ENCODE results near the gene CEP152.

CEP152 gene

DNA sequence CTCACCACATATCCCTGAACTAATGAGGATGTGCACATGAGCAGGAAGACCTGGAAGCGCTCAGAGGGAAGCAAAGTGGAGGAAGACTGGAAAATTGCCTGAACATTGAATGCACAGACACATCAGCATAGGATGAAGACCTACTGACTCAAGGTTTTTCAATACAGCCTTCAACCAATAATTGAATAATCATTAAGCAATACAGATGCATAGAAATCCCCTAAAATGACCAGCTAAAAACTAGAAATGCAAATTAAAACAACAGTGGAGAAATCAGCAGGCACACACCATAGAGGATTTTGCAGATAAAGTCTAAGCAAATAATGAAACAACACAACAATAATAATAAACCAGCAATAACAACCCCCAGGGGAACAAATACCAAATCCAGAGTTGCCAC is 80.4 kb downstream of the CEP152 start:
- H3K4me1 ChIP-seq (ENCODE audit: control insufficient read depth, insufficient read depth, low read length), result no peaks in the 10 kb centered on the region
- no peaks in the 10 kb centered on the region for H3K36me3 ChIP-seq (ENCODE audit: control insufficient read depth in 2 of 2, insufficient read depth in 2 of 2, low read length in 2 of 2)
- H3K27me3 ChIP-seq (ENCODE audit: control insufficient read depth in 1 of 2, insufficient read depth in 2 of 2, low read length in 2 of 2), result no peaks in the 10 kb centered on the region
- no peak overlapping the region for H3K4me3 ChIP-seq (ENCODE audit: low read length in 2 of 2)
- H3K9ac ChIP-seq (ENCODE audit: low read length in 2 of 2), result no peak overlapping the region
- peaks cover 0 to 2% of the 10 kb centered on the region in 2 donors for H3K9me3 ChIP-seq (ENCODE audit: control insufficient read depth in 2 of 2, low read length in 2 of 2)
- no peak overlapping the region for H3K27ac ChIP-seq (ENCODE audit: low read length)

DNA sequence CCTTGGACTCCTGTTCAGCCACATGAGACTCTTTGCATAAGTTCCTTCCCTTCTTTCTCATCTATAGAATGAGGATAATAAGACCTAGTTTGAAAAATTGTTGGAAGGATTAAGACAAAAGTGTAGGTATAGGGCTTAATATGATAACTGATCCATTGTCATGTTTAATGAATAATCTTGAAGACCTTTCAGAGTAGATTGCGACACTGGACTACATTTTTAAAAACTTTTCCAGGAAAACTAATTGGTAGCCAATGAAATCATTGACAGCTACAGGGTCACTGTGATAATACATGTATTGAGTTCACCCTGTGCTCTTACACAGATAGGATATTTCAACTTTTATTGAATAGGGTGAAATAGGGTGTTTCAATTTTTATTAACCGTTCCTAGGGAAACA is 86.9 kb downstream of the CEP152 start:
- Histone ChIP-seq H3K36me3 (ENCODE audit: control insufficient read depth in 2 of 2, insufficient read depth in 2 of 2, low read length in 2 of 2) (no peaks in the 10 kb centered on the region), H3K9ac (ENCODE audit: low read length in 2 of 2) (no peak overlapping the region), H3K27me3 (ENCODE audit: control insufficient read depth in 1 of 2, insufficient read depth in 2 of 2, low read length in 2 of 2) (no peaks in the 10 kb centered on the region), H3K27ac (ENCODE audit: low read length) (no peak overlapping the region), H3K4me3 (ENCODE audit: low read length in 2 of 2) (no peak overlapping the region), H3K9me3 (ENCODE audit: control insufficient read depth in 2 of 2, low read length in 2 of 2) (no peaks in the 10 kb centered on the region), H3K4me1 (ENCODE audit: control insufficient read depth, insufficient read depth, low read length) (no peaks in the 10 kb centered on the region)

DNA sequence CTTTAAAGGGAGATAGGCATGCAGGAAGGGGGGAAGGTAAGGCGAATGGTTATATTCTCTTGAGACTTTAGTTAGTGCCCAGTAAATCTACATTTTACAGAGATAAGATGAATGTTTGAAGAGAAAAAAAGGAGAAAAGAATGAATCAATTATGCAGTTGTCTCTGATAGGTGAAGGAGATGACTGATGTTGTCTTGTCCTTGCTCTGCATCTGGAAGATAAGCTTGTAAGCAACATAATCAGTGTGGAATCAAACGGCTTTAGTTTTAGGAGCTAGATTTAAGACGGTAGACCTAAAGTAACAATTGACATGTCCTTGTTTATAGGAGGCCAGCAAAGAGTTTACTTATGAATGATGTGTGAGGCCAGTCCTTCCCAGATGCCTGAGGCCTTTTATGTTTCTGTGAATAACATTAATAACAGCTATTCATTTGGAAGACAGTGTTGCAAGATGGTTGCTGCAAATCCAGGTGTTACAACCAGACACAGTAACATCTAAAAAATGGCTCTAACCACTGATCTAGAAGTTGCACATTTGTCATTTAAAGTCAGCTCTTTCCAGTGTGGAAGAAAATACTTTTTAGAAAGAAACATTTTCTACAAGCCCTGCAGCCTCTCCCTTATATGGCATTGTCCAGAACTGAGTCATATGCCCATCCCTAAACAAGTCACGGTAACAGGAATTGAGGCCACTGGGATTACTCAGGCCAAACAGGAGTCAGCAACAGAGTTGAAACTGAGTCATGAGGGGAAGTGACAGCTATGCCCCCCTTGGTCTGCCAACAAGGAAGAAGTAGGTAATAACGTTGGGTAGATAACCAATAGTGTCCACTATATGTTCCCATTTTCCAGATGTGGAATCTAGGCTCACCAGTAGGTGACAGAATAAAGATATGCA is 87.9 kb downstream of the CEP152 start:
- no peaks in the 10 kb centered on the region for H3K27me3 ChIP-seq (ENCODE audit: control insufficient read depth in 1 of 2, insufficient read depth in 2 of 2, low read length in 2 of 2)
- H3K27ac ChIP-seq (ENCODE audit: low read length), result no peak overlapping the region
- no peaks in the 10 kb centered on the region for H3K4me1 ChIP-seq (ENCODE audit: control insufficient read depth, insufficient read depth, low read length)
- H3K36me3 ChIP-seq (ENCODE audit: control insufficient read depth in 2 of 2, insufficient read depth in 2 of 2, low read length in 2 of 2), result no peaks in the 10 kb centered on the region
- H3K4me3 ChIP-seq (ENCODE audit: low read length in 2 of 2), result no peak overlapping the region
- H3K9ac ChIP-seq (ENCODE audit: low read length in 2 of 2), result no peak overlapping the region
- H3K9me3 ChIP-seq (ENCODE audit: control insufficient read depth in 2 of 2, low read length in 2 of 2), result no peaks in the 10 kb centered on the region

DNA sequence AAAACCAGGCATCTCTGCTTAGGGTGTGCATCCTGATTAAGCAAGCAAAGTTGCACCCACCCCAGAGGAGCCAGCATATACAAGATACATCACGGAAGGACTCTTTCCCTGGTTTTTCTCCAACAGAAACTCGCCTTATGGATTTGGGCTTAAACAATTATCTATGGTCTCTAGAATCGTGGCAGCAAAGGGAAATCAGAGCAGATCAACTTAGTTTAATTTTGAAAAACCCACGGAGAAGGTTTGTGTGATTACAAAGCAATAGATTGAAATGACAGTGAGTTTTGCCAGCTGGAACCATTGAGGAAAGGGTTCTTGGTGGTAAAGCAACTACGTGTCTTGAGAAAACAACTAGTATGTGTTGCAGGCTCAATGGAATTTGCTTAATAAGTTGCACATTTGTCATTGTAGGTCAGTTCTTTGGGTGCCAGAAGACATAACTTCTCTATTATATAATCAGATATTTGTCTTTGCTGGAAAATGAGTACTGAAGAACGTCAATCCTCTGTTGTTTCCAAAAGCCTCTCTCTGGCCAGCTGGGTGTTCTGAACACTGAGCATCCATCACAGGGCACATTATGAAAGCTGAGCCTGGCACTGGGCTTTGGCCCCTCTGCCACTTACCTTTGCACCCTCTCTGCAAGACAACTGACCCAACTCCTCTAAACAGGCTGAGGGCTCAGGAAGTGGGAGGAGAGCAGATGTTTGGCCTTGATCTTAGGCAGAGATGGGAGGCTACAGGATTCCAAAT is 89.6 kb downstream of the CEP152 start:
- H3K9me3 ChIP-seq (ENCODE audit: control insufficient read depth in 2 of 2, low read length in 2 of 2), result peaks cover 1 to 6% of the 10 kb centered on the region in 2 donors
- no peak overlapping the region for H3K4me3 ChIP-seq (ENCODE audit: low read length in 2 of 2)
- H3K9ac ChIP-seq (ENCODE audit: low read length in 2 of 2), result no peak overlapping the region
- peak overlapping the region; percentile 32 for H3K27ac ChIP-seq (ENCODE audit: low read length)
- H3K36me3 ChIP-seq (ENCODE audit: control insufficient read depth in 2 of 2, insufficient read depth in 2 of 2, low read length in 2 of 2), result no peaks in the 10 kb centered on the region
- H3K27me3 ChIP-seq (ENCODE audit: control insufficient read depth in 1 of 2, insufficient read depth in 2 of 2, low read length in 2 of 2), result no peaks in the 10 kb centered on the region
- H3K4me1 ChIP-seq (ENCODE audit: control insufficient read depth, insufficient read depth, low read length), result no peaks in the 10 kb centered on the region

DNA sequence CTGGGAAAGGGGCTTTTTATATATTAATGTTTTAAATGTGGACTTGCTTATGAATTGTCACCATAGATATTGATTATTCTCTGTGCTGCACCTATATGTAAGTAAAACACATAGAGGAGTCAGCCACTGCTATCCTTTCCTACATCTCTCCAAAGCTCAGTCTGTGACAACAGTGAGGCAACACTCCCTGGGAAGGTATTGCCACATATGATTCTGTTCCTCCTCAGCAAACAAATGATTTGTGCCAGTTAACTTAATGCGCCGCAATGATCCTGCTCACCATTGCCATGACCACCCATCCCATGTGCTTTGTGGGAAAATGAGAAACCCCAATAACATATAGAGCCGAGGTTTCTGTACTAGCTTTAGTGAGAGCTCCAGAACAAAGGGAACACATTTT is 90.2 kb downstream of the CEP152 start:
- H3K9me3 ChIP-seq (ENCODE audit: control insufficient read depth in 2 of 2, low read length in 2 of 2), result peaks cover 3 to 12% of the 10 kb centered on the region in 2 donors
- no peaks in the 10 kb centered on the region for H3K27me3 ChIP-seq (ENCODE audit: control insufficient read depth in 1 of 2, insufficient read depth in 2 of 2, low read length in 2 of 2)
- peak overlapping the region; percentile 32 for H3K27ac ChIP-seq (ENCODE audit: low read length)
- H3K4me1 ChIP-seq (ENCODE audit: control insufficient read depth, insufficient read depth, low read length), result no peaks in the 10 kb centered on the region
- no peak overlapping the region for H3K9ac ChIP-seq (ENCODE audit: low read length in 2 of 2)
- no peaks in the 10 kb centered on the region for H3K36me3 ChIP-seq (ENCODE audit: control insufficient read depth in 2 of 2, insufficient read depth in 2 of 2, low read length in 2 of 2)
- H3K4me3 ChIP-seq (ENCODE audit: low read length in 2 of 2), result no peak overlapping the region

DNA sequence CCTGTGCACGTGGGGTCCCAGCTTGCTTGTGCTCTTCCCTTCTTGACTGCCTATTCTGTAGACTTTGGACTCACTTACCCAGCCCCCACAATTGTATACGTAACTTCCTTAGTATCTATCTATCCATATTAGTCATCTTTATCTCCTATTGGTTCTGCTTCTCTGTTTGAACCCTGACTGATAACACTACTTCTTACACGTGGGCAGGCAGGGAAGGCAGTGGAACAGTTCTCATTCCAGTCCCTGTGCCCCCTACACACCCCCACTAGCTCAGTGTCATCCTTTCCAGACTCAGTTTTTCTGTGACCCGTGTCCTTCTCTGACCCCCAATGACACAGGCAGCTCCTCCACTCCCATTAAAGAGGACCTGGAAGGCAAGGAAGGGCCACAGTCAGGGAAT is 91.2 kb downstream of the CEP152 start:
- H3K9ac ChIP-seq (ENCODE audit: low read length in 2 of 2), result no peak overlapping the region
- H3K27ac ChIP-seq (ENCODE audit: low read length), result no peak overlapping the region
- H3K27me3 ChIP-seq (ENCODE audit: control insufficient read depth in 1 of 2, insufficient read depth in 2 of 2, low read length in 2 of 2), result no peaks in the 10 kb centered on the region
- no peak overlapping the region for H3K4me3 ChIP-seq (ENCODE audit: low read length in 2 of 2)
- H3K36me3 ChIP-seq (ENCODE audit: control insufficient read depth in 2 of 2, insufficient read depth in 2 of 2, low read length in 2 of 2), result no peaks in the 10 kb centered on the region
- peaks cover 3 to 12% of the 10 kb centered on the region in 2 donors for H3K9me3 ChIP-seq (ENCODE audit: control insufficient read depth in 2 of 2, low read length in 2 of 2)
- H3K4me1 ChIP-seq (ENCODE audit: control insufficient read depth, insufficient read depth, low read length), result no peaks in the 10 kb centered on the region

DNA sequence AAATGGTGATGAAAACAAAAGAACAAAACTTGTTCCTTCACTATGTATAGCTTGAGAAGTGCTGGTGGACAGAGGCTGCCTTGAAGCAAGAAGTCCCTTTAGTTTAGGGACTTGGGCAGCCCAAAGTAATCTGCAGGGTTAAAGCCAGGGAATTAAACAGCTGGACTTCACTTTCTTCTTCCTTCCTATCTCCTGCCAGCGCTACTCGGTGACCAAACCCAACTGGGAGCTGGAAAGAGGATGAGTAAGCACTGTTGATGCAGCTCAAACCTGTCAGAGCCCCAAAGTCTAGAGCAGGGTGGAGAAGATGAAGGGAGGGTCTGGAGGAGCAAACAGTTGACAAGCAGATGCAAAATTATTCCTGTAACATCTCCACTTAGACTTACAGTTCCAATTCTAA is 92.2 kb downstream of the CEP152 start:
- H3K4me3 ChIP-seq (ENCODE audit: low read length in 2 of 2), result no peak overlapping the region
- no peaks in the 10 kb centered on the region for H3K27me3 ChIP-seq (ENCODE audit: control insufficient read depth in 1 of 2, insufficient read depth in 2 of 2, low read length in 2 of 2)
- H3K27ac ChIP-seq (ENCODE audit: low read length), result no peak overlapping the region
- H3K4me1 ChIP-seq (ENCODE audit: control insufficient read depth, insufficient read depth, low read length), result no peaks in the 10 kb centered on the region
- H3K9ac ChIP-seq (ENCODE audit: low read length in 2 of 2), result no peak overlapping the region
- H3K36me3 ChIP-seq (ENCODE audit: control insufficient read depth in 2 of 2, insufficient read depth in 2 of 2, low read length in 2 of 2), result no peaks in the 10 kb centered on the region
- peaks cover 3 to 12% of the 10 kb centered on the region in 2 donors for H3K9me3 ChIP-seq (ENCODE audit: control insufficient read depth in 2 of 2, low read length in 2 of 2)

DNA sequence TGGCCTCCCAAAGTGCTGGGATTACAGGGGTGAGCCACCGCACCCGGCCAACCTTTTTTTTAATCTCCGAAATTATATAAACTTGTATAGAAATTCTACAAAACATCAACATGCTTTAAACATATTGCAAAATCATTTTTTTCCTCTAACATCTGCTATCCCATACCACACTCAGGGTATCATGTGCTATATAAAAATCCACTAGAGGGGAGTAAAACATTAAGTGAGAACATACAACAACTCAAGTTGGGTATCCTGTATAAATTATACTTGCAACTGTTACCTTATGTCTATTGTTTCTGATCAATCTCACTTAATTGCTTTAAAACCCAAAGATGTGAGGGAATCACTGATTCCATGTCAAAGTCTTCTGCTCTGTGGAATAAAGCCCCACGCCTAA is 93.4 kb downstream of the CEP152 start:
- Histone ChIP-seq H3K27me3 (ENCODE audit: control insufficient read depth in 1 of 2, insufficient read depth in 2 of 2, low read length in 2 of 2) (no peaks in the 10 kb centered on the region), H3K4me1 (ENCODE audit: control insufficient read depth, insufficient read depth, low read length) (no peaks in the 10 kb centered on the region), H3K9me3 (ENCODE audit: control insufficient read depth in 2 of 2, low read length in 2 of 2) (peaks cover 3 to 12% of the 10 kb centered on the region in 2 donors), H3K4me3 (ENCODE audit: low read length in 2 of 2) (no peak overlapping the region), H3K36me3 (ENCODE audit: control insufficient read depth in 2 of 2, insufficient read depth in 2 of 2, low read length in 2 of 2) (no peaks in the 10 kb centered on the region), H3K9ac (ENCODE audit: low read length in 2 of 2) (no peak overlapping the region), H3K27ac (ENCODE audit: low read length) (no peak overlapping the region)

DNA sequence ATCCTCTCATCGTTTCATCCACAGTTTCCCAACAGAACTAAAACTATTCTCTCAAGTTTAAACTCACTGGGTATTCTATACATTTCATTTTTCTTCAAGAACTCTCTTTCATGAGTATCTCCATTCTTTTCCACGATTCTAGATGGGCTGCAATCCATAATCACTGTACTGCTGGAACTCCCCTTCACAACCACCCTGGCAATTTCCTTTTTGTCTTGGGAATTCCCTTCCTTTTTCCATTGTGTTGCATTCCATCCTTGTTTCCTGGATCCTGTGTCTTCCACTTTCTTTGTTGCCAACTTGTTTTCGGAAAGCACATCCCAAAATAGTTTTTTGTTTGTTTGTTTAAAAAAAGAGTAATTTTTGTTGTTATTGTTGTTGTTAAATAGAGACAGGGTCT is 98.3 kb downstream of the CEP152 start:
- H3K27me3 ChIP-seq (ENCODE audit: control insufficient read depth in 1 of 2, insufficient read depth in 2 of 2, low read length in 2 of 2), result no peaks in the 10 kb centered on the region
- no peak overlapping the region for H3K9ac ChIP-seq (ENCODE audit: low read length in 2 of 2)
- H3K4me3 ChIP-seq (ENCODE audit: low read length in 2 of 2), result no peak overlapping the region
- H3K9me3 ChIP-seq (ENCODE audit: control insufficient read depth in 2 of 2, low read length in 2 of 2), result peaks cover 3 to 12% of the 10 kb centered on the region in 2 donors
- H3K4me1 ChIP-seq (ENCODE audit: control insufficient read depth, insufficient read depth, low read length), result no peaks in the 10 kb centered on the region
- no peak overlapping the region for H3K27ac ChIP-seq (ENCODE audit: low read length)
- no peaks in the 10 kb centered on the region for H3K36me3 ChIP-seq (ENCODE audit: control insufficient read depth in 2 of 2, insufficient read depth in 2 of 2, low read length in 2 of 2)

DNA sequence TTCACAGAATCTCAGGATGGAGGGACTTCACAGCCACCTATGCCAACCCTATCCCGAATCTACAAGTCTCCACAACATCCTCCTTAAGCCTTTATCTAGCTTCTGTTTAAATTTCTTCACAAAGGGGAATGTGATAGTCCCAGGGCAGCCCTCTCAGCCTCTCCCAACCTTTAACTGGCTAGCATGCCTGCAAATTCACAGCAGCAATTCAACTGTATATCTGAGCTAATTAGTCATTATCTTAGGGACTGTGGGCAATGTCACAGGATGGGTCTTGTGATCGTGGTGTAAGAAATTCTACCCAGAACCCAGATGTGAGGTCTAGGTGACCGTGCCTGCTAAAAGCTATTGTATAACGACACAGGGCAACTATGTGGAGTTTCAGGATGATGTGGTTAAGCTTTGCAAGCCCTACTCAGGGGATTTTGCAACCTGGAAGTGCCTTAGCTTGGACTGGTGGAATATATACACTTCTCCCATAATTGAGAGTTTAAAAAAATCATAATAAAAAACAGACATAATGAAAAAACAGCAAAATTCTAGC is 99.8 kb downstream of the CEP152 start:
- Histone ChIP-seq H3K27me3 (ENCODE audit: control insufficient read depth in 1 of 2, insufficient read depth in 2 of 2, low read length in 2 of 2) (no peaks in the 10 kb centered on the region), H3K27ac (ENCODE audit: low read length) (no peak overlapping the region), H3K9me3 (ENCODE audit: control insufficient read depth in 2 of 2, low read length in 2 of 2) (peaks cover 0 to 4% of the 10 kb centered on the region in 2 donors), H3K36me3 (ENCODE audit: control insufficient read depth in 2 of 2, insufficient read depth in 2 of 2, low read length in 2 of 2) (no peaks in the 10 kb centered on the region), H3K4me3 (ENCODE audit: low read length in 2 of 2) (no peak overlapping the region), H3K4me1 (ENCODE audit: control insufficient read depth, insufficient read depth, low read length) (no peaks in the 10 kb centered on the region), H3K9ac (ENCODE audit: low read length in 2 of 2) (no peak overlapping the region)
